ENCODE measurements around the gene RAB11FIP5.
A peak's percentile ranks its signal among the peaks of the same experiment; 100 is the strongest.

Gene RAB11FIP5

GRCh38 chr2:73116182-73116960 is 3.6 kb upstream of the RAB11FIP5 start:
- DNase-seq (ENCODE audit: low read depth), result no peak
- TF ChIP-seq, protein P1, sequence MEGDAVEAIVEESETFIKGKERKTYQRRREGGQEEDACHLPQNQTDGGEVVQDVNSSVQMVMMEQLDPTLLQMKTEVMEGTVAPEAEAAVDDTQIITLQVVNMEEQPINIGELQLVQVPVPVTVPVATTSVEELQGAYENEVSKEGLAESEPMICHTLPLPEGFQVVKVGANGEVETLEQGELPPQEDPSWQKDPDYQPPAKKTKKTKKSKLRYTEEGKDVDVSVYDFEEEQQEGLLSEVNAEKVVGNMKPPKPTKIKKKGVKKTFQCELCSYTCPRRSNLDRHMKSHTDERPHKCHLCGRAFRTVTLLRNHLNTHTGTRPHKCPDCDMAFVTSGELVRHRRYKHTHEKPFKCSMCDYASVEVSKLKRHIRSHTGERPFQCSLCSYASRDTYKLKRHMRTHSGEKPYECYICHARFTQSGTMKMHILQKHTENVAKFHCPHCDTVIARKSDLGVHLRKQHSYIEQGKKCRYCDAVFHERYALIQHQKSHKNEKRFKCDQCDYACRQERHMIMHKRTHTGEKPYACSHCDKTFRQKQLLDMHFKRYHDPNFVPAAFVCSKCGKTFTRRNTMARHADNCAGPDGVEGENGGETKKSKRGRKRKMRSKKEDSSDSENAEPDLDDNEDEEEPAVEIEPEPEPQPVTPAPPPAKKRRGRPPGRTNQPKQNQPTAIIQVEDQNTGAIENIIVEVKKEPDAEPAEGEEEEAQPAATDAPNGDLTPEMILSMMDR (conservative IDR thresholded peaks at IDR 0.05; ENCODE audit: low read depth, low read length), result no peak
- no peak overlapping the region for H3K4me3 ChIP-seq (ENCODE audit: low read length)

DNA sequence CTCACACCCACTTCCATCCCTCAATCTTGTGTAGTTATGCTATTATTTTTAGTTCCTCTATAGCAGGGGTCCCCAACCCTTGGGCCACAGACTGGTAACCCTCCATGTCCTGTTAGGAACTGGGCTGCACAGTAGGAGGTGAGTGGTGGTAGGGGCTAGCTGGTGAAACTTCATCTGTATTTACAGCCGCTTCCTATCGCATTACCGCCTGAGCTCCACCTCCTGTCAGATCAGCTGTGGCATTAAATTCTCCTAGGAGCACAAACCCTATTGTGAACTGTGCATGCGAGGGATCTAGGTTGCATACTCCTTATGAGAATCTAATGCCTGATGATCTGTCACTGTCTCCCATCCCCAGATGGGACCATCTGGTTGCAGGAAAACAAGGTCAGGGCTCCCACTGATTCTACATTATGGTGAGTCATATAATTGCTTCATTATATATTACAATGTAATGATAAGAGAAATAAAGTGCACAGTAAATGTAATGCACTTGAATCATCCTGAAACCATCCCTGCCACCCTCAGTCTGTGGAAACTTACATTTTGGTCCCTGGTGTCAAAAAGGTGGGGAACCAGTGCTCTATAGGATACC is 1.6 kb upstream of the RAB11FIP5 start:
- no peak overlapping the region for H3K4me3 ChIP-seq (ENCODE audit: low read length)
- DNase-seq (ENCODE audit: low read depth), result no peak
- TF ChIP-seq, protein P1 (conservative IDR thresholded peaks at IDR 0.05; ENCODE audit: low read depth, low read length), result no peak

DNA sequence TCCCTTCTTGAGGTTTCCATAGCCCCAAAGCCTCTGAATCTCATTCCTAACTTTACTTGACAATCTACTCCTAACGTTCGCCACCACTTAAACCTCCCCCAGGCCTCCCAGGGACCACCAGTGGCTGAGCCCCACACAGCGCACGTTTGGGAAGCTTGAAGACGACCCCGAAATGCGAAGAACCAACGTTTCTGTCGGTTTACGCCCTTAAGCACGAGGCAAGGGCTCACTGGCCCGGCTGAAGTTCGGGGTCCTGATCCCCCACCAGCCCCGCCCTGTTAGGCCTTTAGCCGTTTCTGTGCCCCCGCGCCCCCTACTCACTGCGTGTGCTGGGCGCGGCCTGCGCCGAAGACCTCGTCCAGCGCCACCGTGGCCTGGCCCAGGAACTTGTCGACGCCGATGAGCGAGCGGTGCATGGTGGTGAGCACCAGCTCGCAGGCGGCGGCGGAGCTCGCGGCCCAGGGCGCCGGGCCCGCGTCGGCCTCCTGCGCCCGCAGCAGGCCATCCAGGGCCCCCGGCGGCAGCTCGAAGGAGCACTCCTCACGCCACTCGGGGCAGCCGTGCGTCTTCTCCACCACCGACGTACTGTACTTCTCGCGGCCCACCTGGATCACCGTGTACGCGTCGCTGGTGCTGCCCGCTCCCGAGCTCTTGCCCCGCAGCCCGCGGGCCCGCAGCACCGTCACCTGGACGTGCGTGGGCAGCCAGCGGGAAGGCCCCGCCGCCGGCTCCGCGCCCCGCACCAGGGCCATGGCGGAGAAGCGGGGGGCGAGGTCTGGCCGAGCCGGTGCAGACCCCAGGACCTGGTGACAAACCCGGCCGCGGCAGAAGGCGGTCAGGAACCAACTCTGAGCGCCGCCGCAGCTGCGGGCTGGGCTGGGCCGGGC is 479 bp downstream of the RAB11FIP5 start:
- TF ChIP-seq, protein P1 (conservative IDR thresholded peaks at IDR 0.05; ENCODE audit: low read depth, low read length), result no peak
- no peak for DNase-seq (ENCODE audit: low read depth)
- peak overlapping the region; percentile 68 for H3K4me3 ChIP-seq (ENCODE audit: low read length)

DNA sequence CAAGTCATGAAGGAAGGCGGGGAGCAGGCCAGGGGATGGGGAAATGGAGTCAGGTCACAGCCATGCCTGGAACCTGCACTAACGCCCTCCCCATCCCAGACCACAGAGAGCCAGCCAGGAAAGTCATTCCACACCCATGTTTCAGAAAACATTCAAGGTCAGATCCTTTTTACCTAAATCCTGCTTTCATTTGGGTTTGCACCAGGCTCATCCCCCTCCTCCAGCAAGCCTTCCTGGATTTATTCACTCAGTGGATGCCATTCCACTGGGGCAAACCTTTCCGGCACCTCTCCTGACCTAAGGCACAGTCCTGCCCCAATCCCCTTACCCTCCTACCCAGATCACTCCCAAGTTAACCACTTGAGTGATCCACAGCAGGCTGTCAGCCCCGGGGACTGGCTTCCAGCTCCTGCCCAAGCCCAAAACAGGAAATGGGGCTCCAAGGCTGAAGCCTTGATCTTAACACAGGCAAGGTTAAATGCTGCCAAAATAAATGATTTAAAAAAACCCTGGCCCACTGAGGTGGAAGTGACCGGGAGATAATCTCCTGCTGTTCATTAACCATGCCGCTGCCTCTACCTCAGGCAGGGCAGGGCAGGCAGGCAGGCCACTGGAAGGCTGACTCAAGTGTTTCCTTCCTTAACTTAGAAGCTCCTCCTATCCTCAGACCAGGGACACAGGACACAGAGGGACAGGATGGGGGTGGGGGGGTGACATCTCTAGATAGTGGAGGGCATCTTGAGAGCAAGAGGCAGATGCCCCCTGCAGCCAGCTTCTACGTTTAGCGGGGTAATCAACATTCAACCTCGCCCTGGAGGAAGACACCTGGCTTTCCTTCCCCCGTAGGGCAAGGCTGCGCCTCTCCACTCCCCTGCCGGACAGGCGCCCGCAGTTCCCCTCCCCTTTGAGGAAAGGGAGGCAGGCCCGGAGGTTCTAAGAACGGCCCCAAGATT is 1.4 kb downstream of the RAB11FIP5 start:
- peak overlapping the region; percentile 68 for H3K4me3 ChIP-seq (ENCODE audit: low read length)
- TF ChIP-seq, protein P1 (conservative IDR thresholded peaks at IDR 0.05; ENCODE audit: low read depth, low read length), result no peak
- DNase-seq (ENCODE audit: low read depth), result peak; percentile 45

- DNase-seq (ENCODE audit: low read depth), result no peak
- TF ChIP-seq, protein P1 (conservative IDR thresholded peaks at IDR 0.05; ENCODE audit: low read depth, low read length), result no peak
- H3K4me3 ChIP-seq (ENCODE audit: low read length), result peak overlapping the region; percentile 68
Observed at GRCh38 chr2:73110168-73111072, 2.3 kb downstream of the RAB11FIP5 start.

Data from retinal pigment epithelial cell (primary cell).